Nephron progenitor cell (in vitro differentiated cells): ENCODE results near the gene HOXC9.

ENCODE experiments used
- DNase-seq: peaks from one replicate; pipeline ENCODE4 v3.0.0; 2021
- H3K27ac Mint-ChIP-seq: 2 replicates; pipeline ENCODE4 v1.8.0; 2021; ENCODE audit warnings: mild to moderate bottlenecking, moderate library complexity, mixed read lengths
- H3K27me3 Mint-ChIP-seq: 2 replicates; pipeline ENCODE4 v1.8.0; 2021; ENCODE audit warnings: mild to moderate bottlenecking, low read depth, mixed read lengths; ENCODE audit not compliant: poor library complexity
- H3K36me3 Mint-ChIP-seq: 2 replicates; pipeline ENCODE4 v1.8.0; 2021; ENCODE audit warnings: low read depth, mixed read lengths
- H3K4me1 Mint-ChIP-seq: 2 replicates; pipeline ENCODE4 v1.8.0; 2021; ENCODE audit warnings: mixed read lengths
- H3K4me3 Mint-ChIP-seq: 2 replicates; pipeline ENCODE4 v1.8.0; 2021; ENCODE audit warnings: mild to moderate bottlenecking, moderate library complexity, mixed read lengths
- H3K9me3 Mint-ChIP-seq: 2 replicates; pipeline ENCODE4 v1.8.0; 2021; ENCODE audit warnings: mild to moderate bottlenecking, moderate library complexity, mixed read lengths
- TF ChIP-seq, protein P1 (sequence below): fragments of 200-600 bp; sonication (generic); IDR thresholded peaks from 2 replicates; pipeline ENCODE4 v1.5.0; 2021; ENCODE audit warnings: antibody characterized with exemption

Gene HOXC9

DNA sequence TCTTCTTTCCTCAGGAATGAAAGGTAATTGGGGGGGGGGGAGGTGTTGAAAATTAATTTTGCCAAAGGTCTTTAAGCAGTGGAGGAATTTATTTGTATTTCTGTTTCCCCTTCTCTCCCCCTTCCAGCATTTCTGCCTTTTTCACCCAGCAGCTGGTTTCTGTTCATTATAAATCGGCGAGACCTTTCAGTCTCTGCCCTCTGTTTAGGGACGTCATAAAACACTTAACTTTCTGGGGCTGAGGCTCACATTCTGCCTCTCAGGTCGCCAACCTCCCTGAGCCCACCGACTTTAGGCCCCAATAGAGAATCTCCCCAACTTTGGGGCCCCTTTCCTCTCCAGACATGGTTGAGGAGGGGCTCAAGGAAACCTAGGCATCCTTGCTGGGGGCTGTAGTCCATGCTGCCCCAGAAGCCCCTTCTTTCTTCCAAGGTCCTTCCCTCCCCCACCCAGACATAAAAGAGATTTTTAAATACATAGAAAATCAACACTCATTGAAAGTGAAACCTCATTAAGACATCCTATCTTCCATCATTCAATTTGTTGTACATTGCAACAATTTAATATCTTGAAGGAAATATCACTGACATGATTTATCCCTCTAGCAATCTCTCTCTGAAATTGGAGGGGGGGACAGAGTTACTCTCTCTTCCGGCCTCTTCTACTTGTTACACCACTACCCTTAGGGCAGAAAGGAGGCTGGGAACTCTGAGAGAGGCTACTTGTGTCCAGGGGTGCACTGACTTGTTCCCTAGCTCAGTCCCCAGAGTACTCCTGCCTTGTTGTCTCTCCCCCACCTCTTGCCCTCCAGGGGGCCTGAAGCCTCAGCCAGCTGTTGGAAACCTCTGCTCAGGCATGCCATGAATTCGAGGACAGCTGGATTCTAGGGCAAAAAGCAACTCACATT, 25.8 kb downstream of the HOXC9 start:
- DNase-seq, result peak; percentile 47
- Mint-ChIP-seq H3K27me3 (peaks cover 6% of the 10 kb centered on the region), H3K9me3 (no peaks in the 10 kb centered on the region), H3K27ac (peak overlapping the region; percentile 99), H3K4me3 (peak overlapping the region; percentile 91), H3K36me3 (peaks cover 44% of the 10 kb centered on the region), H3K4me1 (peaks cover 92% of the 10 kb centered on the region)
- TF ChIP-seq, protein P1, sequence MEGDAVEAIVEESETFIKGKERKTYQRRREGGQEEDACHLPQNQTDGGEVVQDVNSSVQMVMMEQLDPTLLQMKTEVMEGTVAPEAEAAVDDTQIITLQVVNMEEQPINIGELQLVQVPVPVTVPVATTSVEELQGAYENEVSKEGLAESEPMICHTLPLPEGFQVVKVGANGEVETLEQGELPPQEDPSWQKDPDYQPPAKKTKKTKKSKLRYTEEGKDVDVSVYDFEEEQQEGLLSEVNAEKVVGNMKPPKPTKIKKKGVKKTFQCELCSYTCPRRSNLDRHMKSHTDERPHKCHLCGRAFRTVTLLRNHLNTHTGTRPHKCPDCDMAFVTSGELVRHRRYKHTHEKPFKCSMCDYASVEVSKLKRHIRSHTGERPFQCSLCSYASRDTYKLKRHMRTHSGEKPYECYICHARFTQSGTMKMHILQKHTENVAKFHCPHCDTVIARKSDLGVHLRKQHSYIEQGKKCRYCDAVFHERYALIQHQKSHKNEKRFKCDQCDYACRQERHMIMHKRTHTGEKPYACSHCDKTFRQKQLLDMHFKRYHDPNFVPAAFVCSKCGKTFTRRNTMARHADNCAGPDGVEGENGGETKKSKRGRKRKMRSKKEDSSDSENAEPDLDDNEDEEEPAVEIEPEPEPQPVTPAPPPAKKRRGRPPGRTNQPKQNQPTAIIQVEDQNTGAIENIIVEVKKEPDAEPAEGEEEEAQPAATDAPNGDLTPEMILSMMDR, result no peak

DNA sequence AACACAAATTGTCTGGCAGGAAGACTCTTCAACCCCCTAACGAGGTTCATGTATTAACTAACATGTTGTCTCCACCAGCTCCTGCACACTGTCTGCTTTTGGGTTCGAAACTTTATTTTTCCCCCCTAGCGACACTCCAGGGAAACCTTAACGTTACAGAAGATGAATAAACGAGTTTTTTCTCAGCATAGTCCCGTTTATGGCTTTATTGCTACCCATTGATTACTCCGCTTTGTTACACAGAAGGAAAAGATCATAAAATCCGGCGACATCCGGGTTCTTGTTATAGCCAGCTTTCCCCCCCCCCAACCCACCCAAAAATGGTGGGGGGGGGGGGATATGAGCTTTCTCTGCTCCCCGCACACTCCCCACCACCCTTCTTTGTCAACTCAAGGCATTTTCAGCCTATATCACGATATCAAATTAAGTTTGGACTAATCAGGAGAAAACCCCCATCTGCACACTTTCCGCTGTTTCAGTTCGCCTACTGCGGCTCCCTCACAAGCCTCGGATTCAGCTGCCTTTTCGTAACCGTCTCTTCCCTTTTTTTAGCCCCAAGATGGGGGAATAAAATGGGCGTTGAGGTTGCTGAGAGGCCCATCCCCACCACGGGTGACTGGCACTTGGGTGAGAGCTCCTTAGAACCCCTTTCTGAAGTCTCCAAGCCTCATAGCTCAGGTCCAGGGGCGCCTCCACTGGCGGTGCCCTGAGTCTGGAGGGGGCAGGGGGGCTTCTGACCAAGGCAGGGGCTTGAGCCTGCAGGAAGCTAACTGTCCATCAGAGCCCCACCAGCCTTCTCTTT, 26.9 kb downstream of the HOXC9 start:
- peak overlapping the region; percentile 99 for H3K27ac Mint-ChIP-seq
- H3K4me3 Mint-ChIP-seq, result peak overlapping the region; percentile 91
- H3K36me3 Mint-ChIP-seq, result peaks cover 36% of the 10 kb centered on the region
- DNase-seq, result peak; percentile 40
- H3K4me1 Mint-ChIP-seq, result peaks cover 96% of the 10 kb centered on the region
- H3K27me3 Mint-ChIP-seq, result peaks cover 5% of the 10 kb centered on the region
- TF ChIP-seq, protein P1, result no peak
- no peaks in the 10 kb centered on the region for H3K9me3 Mint-ChIP-seq

DNA sequence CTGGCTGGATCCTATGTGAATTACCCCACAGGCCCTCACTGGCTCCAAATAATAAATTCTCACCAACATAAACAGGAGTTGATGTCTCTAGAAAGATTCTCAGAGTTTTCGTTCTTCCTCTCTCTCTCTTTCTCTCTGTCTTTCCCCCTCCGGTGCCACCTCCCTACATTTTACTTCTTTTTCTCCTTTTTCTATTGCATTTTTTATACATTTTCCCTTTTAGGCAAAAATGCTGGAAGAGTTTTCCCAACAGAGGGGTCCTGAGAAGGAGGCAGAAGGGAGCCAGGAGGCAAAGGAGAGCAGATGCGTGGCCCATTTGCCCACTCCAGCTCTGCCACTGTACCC, 27.5 kb downstream of the HOXC9 start:
- Mint-ChIP-seq H3K4me3 (peak overlapping the region; percentile 91), H3K27ac (peak overlapping the region; percentile 99), H3K9me3 (no peaks in the 10 kb centered on the region), H3K27me3 (peaks cover 6% of the 10 kb centered on the region), H3K4me1 (peaks cover 96% of the 10 kb centered on the region), H3K36me3 (peaks cover 30% of the 10 kb centered on the region)
- TF ChIP-seq, protein P1, result no peak
- no peak for DNase-seq

DNA sequence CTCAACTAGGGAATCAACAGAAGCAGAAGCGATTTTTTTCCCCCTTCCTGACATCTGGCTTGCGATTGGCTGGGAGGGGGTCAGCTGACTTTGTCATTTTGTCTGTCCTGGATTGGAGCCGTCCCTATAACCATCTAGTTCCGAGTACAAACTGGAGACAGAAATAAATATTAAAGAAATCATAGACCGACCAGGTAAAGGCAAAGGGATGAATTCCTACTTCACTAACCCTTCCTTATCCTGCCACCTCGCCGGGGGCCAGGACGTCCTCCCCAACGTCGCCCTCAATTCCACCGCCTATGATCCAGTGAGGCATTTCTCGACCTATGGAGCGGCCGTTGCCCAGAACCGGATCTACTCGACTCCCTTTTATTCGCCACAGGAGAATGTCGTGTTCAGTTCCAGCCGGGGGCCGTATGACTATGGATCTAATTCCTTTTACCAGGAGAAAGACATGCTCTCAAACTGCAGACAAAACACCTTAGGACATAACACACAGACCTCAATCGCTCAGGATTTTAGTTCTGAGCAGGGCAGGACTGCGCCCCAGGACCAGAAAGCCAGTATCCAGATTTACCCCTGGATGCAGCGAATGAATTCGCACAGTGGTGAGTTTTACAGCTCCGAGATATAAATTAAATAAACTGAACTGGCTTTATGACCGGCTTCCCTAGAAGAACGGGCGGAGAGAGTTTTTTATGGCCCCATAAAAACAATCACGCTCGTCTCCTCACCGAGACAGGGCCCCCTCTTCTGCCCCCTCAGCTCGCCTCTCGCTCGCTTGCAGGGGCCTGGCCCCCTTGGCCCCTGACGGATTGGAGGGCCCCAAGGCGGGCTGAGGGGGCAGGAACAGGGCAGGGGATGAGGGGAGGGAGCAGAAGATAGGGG, 28.6 kb downstream of the HOXC9 start, which contains the start of gene HOXC6:
Gene HOXC6, plus strand, starts transcription at position 127 of the 888 bp plus-strand sequence. Its CDS starts 82 bp downstream, at position 209.
- TF ChIP-seq, protein P1, result no peak
- Mint-ChIP-seq H3K27me3 (peaks cover 2% of the 10 kb centered on the region), H3K9me3 (no peaks in the 10 kb centered on the region), H3K4me1 (peaks cover 93% of the 10 kb centered on the region), H3K36me3 (peaks cover 27% of the 10 kb centered on the region), H3K27ac (peak within 1 kb of the TSS; percentile 99), H3K4me3 (peak within 1 kb of the TSS; percentile 91)
- DNase-seq, result peak; percentile 40

DNA sequence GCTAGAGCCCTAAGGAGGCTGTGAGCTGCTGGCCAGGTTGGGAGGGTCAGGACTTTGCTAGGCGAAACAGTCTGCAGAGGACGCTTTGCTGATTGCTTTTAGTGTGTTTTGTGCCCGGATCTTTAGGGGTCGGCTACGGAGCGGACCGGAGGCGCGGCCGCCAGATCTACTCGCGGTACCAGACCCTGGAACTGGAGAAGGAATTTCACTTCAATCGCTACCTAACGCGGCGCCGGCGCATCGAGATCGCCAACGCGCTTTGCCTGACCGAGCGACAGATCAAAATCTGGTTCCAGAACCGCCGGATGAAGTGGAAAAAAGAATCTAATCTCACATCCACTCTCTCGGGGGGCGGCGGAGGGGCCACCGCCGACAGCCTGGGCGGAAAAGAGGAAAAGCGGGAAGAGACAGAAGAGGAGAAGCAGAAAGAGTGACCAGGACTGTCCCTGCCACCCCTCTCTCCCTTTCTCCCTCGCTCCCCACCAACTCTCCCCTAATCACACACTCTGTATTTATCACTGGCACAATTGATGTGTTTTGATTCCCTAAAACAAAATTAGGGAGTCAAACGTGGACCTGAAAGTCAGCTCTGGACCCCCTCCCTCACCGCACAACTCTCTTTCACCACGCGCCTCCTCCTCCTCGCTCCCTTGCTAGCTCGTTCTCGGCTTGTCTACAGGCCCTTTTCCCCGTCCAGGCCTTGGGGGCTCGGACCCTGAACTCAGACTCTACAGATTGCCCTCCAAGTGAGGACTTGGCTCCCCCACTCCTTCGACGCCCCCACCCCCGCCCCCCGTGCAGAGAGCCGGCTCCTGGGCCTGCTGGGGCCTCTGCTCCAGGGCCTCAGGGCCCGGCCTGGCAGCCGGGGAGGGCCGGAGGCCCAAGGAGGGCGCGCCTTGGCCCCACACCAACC, 29.8 kb downstream of the HOXC9 start:
- H3K36me3 Mint-ChIP-seq, result peaks cover 19% of the 10 kb centered on the region
- TF ChIP-seq, protein P1, result no peak
- peaks cover 84% of the 10 kb centered on the region for H3K4me1 Mint-ChIP-seq
- peaks cover 2% of the 10 kb centered on the region for H3K27me3 Mint-ChIP-seq
- DNase-seq, result peak; percentile 49
- peak overlapping the region; percentile 91 for H3K4me3 Mint-ChIP-seq
- no peaks in the 10 kb centered on the region for H3K9me3 Mint-ChIP-seq
- peak overlapping the region; percentile 100 for H3K27ac Mint-ChIP-seq
